Smooth muscle cell (in vitro differentiated cells): ENCODE measurements around the gene POM121L2. TPM values are rescaled to one million over a fixed set of nuclear protein-coding genes. Genes with fewer than 3 reads are reported as not detected.

Experiments used
- DNase-seq: peaks from one replicate; lab custom pipeline; 2025; ENCODE audit not compliant: unreplicated experiment; lab: John Stamatoyannopoulos, UW
- H2AFZ ChIP-seq: fragments of 200-600 bp; sonication (generic); 2 replicates; pipeline ENCODE4 v1.6.0; 2016; ENCODE audit warnings: antibody characterized with exemption, low read depth, mild to moderate bottlenecking
- H3F3A ChIP-seq: fragments of 200-600 bp; sonication (generic); 2 replicates; pipeline ENCODE4 v1.6.0; 2017; ENCODE audit warnings: antibody characterized with exemption, low read depth
- H3K27ac ChIP-seq: fragments of 200-600 bp; sonication (generic); 2 replicates; pipeline ENCODE4 v1.5.1; 2016; ENCODE audit warnings: low read depth, mild to moderate bottlenecking
- H3K27me3 ChIP-seq: fragments of 200-600 bp; sonication (generic); 2 replicates; pipeline ENCODE4 v1.6.1; 2016; ENCODE audit warnings: low read depth, mild to moderate bottlenecking
- H3K36me3 ChIP-seq: fragments of 200-600 bp; sonication (generic); 2 replicates; pipeline ENCODE4 v1.5.1; 2016; ENCODE audit warnings: low read depth
- H3K4me1 ChIP-seq: fragments of 200-600 bp; sonication (generic); 2 replicates; pipeline ENCODE4 v1.5.1; 2016; ENCODE audit warnings: low read depth
- H3K4me2 ChIP-seq: fragments of 200-600 bp; sonication (generic); 2 replicates; pipeline ENCODE4 v1.6.0; 2016; ENCODE audit warnings: mild to moderate bottlenecking
- H3K4me3 ChIP-seq: fragments of 200-600 bp; sonication (generic); 2 replicates; pipeline ENCODE4 v1.5.1; 2016; ENCODE audit warnings: mild to moderate bottlenecking
- H3K79me2 ChIP-seq: fragments of 200-600 bp; sonication (generic); 2 replicates; pipeline ENCODE4 v1.6.0; 2016; ENCODE audit warnings: low read depth, mild to moderate bottlenecking
- H3K9ac ChIP-seq: fragments of 200-600 bp; sonication (generic); 2 replicates; pipeline ENCODE4 v1.6.0; 2016; ENCODE audit warnings: low read depth
- H3K9me3 ChIP-seq: fragments of 200-600 bp; sonication (generic); replicated peaks from 2 replicates; pipeline ENCODE4 v1.5.1; 2016; ENCODE audit warnings: low read depth
- H4K20me1 ChIP-seq: fragments of 200-600 bp; sonication (generic); 2 replicates; pipeline ENCODE4 v1.6.0; 2016; ENCODE audit warnings: low read depth
- WGBS: methylation state at CpG from one replicate; pipeline ENCODE4 v1.1.7; 2016; ENCODE audit warnings: low lambda C conversion rate; 5-methylcytosine and 5-hydroxymethylcytosine counted together
- polyA plus RNA-seq: library from polyadenylated mRNA; unstranded; fragments of >200 nt; fragmentation: Nextera tagmentation; extraction: Ambion mirVana; gene quantifications from 2 replicates; pipeline ENCODE4 v1.2.1, GENCODE V29; 2016
- total RNA-seq: library from RNA; depleted of rRNA; stranded (reverse); fragments of >200 nt; gene quantifications from 2 replicates; pipeline ENCODE4 v1.2.3, GENCODE V29; 2014
- TF ChIP-seq, protein P1 (sequence below): fragments of 200-600 bp; sonication (generic); IDR thresholded peaks from 2 replicates; pipeline ENCODE4 v1.5.1; 2017; ENCODE audit warnings: borderline replicate concordance, mild to moderate bottlenecking, antibody characterized with exemption; ENCODE audit not compliant: insufficient read depth, poor library complexity, severe bottlenecking

Gene POM121L2
- total and polyA plus RNA-seq, 2 experiments from 2014 or later: not detected

DNA sequence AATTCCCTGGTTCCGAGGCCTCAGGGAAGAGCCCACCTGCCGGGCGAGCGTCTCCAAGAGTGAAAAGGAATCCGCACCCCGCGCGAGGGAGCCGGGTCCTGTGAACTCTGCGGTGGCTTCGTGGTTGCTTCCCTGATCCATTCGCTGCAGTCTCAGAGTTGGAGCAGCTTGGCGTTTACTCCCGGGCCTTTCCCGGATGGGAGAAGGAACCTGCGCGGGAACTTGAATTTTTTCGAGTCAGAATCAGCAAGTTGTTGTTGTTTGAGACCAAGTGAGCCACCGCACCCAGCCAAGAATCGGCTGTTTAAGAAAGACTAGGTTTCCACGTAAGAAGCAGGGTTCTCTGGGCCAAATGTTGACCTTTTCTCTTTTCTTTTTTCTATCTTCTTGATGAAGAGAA is 51.7 kb downstream of the POM121L2 start:
- Histone ChIP-seq H3K27ac (no peak overlapping the region), H3K27me3 (no peaks in the 10 kb centered on the region), H2AFZ (peak overlapping the region; percentile 79), H3K4me2 (peak overlapping the region; percentile 81), H3K9ac (no peak overlapping the region), H3K36me3 (no peaks in the 10 kb centered on the region), H3K9me3 (no peaks in the 10 kb centered on the region), H3K4me1 (peaks cover 3% of the 10 kb centered on the region), H3F3A (no peaks in the 10 kb centered on the region), H4K20me1 (no peaks in the 10 kb centered on the region), H3K4me3 (peak overlapping the region; percentile 43), H3K79me2 (no peaks in the 10 kb centered on the region)
- WGBS: 12% methylated on average over 21 of the region's 21 CpGs
- TF ChIP-seq, protein P1, sequence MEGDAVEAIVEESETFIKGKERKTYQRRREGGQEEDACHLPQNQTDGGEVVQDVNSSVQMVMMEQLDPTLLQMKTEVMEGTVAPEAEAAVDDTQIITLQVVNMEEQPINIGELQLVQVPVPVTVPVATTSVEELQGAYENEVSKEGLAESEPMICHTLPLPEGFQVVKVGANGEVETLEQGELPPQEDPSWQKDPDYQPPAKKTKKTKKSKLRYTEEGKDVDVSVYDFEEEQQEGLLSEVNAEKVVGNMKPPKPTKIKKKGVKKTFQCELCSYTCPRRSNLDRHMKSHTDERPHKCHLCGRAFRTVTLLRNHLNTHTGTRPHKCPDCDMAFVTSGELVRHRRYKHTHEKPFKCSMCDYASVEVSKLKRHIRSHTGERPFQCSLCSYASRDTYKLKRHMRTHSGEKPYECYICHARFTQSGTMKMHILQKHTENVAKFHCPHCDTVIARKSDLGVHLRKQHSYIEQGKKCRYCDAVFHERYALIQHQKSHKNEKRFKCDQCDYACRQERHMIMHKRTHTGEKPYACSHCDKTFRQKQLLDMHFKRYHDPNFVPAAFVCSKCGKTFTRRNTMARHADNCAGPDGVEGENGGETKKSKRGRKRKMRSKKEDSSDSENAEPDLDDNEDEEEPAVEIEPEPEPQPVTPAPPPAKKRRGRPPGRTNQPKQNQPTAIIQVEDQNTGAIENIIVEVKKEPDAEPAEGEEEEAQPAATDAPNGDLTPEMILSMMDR: no peak
- no peak for DNase-seq

Other genes starting within 250 kb of the POM121L2 start
- 3.3 and 7.6 TPM in 2 replicates for gene PRSS16, start 64.6 kb downstream of the POM121L2 start, total RNA-seq
- 2.8 and 5.7 TPM in 2 replicates for gene PRSS16, start 64.6 kb downstream of the POM121L2 start, polyA plus RNA-seq
- gene ZNF391, start 76.5 kb upstream of the POM121L2 start, total RNA-seq: 6.4 and 11.8 TPM in 2 replicates
- gene ZNF391, start 76.5 kb upstream of the POM121L2 start, polyA plus RNA-seq: 5.4 and 8.2 TPM in 2 replicates
- 9.9 and 19.5 TPM in 2 replicates for gene ZNF184, start 160.8 kb upstream of the POM121L2 start, total RNA-seq
- gene ZNF184, start 160.8 kb upstream of the POM121L2 start, polyA plus RNA-seq: 6.6 and 7.8 TPM in 2 replicates